ENCODE results near the gene P2RX4. TPM values are rescaled to one million over a fixed set of nuclear protein-coding genes. Genes with fewer than 3 reads are reported as not detected.

Gene P2RX4
- total and polyA plus RNA-seq, 4 donors = 16.5 to 32.1 (median 21.8) TPM

DNA sequence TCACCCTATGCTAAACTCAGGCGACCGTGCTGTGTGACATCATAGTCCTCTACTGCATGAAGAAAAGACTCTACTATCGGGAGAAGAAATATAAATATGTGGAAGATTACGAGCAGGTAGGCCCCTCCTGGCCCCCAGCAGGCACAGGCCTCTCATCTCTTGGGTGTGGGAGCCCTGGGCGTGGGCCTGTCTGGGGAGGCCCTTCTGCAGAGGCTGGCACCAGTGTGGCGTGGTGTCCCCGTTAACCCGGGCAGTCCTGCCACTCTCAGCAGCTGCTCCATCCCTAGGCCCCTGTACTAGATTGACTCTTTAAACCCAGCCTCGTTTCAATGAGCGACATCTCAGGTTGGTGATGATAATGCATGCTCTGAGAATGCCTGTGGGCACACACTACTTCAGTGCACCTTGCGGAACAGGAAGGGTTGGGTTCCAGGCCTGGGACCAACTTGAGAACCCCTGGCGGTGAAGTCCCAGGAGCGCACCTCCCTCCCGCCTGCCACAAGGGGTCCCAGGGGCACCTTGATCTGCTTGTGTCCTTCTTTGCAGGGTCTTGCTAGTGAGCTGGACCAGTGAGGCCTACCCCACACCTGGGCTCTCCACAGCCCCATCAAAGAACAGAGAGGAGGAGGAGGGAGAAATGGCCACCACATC lies 23.2 kb downstream of the P2RX4 start:
- TF ChIP-seq, protein P1, sequence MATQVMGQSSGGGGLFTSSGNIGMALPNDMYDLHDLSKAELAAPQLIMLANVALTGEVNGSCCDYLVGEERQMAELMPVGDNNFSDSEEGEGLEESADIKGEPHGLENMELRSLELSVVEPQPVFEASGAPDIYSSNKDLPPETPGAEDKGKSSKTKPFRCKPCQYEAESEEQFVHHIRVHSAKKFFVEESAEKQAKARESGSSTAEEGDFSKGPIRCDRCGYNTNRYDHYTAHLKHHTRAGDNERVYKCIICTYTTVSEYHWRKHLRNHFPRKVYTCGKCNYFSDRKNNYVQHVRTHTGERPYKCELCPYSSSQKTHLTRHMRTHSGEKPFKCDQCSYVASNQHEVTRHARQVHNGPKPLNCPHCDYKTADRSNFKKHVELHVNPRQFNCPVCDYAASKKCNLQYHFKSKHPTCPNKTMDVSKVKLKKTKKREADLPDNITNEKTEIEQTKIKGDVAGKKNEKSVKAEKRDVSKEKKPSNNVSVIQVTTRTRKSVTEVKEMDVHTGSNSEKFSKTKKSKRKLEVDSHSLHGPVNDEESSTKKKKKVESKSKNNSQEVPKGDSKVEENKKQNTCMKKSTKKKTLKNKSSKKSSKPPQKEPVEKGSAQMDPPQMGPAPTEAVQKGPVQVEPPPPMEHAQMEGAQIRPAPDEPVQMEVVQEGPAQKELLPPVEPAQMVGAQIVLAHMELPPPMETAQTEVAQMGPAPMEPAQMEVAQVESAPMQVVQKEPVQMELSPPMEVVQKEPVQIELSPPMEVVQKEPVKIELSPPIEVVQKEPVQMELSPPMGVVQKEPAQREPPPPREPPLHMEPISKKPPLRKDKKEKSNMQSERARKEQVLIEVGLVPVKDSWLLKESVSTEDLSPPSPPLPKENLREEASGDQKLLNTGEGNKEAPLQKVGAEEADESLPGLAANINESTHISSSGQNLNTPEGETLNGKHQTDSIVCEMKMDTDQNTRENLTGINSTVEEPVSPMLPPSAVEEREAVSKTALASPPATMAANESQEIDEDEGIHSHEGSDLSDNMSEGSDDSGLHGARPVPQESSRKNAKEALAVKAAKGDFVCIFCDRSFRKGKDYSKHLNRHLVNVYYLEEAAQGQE (IDR thresholded peaks at IDR 0.05) = no peak
- TF ChIP-seq, protein P2, sequence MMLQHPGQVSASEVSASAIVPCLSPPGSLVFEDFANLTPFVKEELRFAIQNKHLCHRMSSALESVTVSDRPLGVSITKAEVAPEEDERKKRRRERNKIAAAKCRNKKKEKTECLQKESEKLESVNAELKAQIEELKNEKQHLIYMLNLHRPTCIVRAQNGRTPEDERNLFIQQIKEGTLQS (IDR thresholded peaks at IDR 0.05) = no peak
- TF ChIP-seq, protein P3, sequence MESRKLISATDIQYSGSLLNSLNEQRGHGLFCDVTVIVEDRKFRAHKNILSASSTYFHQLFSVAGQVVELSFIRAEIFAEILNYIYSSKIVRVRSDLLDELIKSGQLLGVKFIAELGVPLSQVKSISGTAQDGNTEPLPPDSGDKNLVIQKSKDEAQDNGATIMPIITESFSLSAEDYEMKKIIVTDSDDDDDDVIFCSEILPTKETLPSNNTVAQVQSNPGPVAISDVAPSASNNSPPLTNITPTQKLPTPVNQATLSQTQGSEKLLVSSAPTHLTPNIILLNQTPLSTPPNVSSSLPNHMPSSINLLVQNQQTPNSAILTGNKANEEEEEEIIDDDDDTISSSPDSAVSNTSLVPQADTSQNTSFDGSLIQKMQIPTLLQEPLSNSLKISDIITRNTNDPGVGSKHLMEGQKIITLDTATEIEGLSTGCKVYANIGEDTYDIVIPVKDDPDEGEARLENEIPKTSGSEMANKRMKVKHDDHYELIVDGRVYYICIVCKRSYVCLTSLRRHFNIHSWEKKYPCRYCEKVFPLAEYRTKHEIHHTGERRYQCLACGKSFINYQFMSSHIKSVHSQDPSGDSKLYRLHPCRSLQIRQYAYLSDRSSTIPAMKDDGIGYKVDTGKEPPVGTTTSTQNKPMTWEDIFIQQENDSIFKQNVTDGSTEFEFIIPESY (IDR thresholded peaks at IDR 0.05) = no peak
- TF ChIP-seq HNF4G (IDR thresholded peaks at IDR 0.05) = no peak
- TF ChIP-seq, protein P4, sequence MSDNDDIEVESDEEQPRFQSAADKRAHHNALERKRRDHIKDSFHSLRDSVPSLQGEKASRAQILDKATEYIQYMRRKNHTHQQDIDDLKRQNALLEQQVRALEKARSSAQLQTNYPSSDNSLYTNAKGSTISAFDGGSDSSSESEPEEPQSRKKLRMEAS (IDR thresholded peaks at IDR 0.05) = no peak
- no peak for TF ChIP-seq EGR1 (IDR thresholded peaks at IDR 0.05; ENCODE audit: low read depth in 2 of 2)
- TF ChIP-seq FOXA2 (IDR thresholded peaks at IDR 0.05) = no peak
- TF ChIP-seq GABPA (IDR thresholded peaks at IDR 0.05 in 1 of 2, conservative IDR thresholded peaks at IDR 0.05 in 1 of 2) = no peak
- TF ChIP-seq RXRA (IDR thresholded peaks at IDR 0.05) = no peak
- no peak for TF ChIP-seq FOXA1 (IDR thresholded peaks at IDR 0.05)
- TF ChIP-seq, protein P5, sequence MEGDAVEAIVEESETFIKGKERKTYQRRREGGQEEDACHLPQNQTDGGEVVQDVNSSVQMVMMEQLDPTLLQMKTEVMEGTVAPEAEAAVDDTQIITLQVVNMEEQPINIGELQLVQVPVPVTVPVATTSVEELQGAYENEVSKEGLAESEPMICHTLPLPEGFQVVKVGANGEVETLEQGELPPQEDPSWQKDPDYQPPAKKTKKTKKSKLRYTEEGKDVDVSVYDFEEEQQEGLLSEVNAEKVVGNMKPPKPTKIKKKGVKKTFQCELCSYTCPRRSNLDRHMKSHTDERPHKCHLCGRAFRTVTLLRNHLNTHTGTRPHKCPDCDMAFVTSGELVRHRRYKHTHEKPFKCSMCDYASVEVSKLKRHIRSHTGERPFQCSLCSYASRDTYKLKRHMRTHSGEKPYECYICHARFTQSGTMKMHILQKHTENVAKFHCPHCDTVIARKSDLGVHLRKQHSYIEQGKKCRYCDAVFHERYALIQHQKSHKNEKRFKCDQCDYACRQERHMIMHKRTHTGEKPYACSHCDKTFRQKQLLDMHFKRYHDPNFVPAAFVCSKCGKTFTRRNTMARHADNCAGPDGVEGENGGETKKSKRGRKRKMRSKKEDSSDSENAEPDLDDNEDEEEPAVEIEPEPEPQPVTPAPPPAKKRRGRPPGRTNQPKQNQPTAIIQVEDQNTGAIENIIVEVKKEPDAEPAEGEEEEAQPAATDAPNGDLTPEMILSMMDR (IDR thresholded peaks at IDR 0.05; ENCODE audit: low read depth, low read length, missing input control) = no peak
- no peak for TF ChIP-seq RAD21 (IDR thresholded peaks at IDR 0.05)
- no peak for TF ChIP-seq SP1 (IDR thresholded peaks at IDR 0.05)
- TF ChIP-seq JUND (IDR thresholded peaks at IDR 0.05) = no peak
- TF ChIP-seq TAF1 (conservative IDR thresholded peaks at IDR 0.05) = no peak
- TF ChIP-seq NR2F2 (IDR thresholded peaks at IDR 0.05) = no peak
- DNase-seq (ENCODE audit: low spot score) = no peak
- H3K9ac ChIP-seq (ENCODE audit: low read depth in 1 of 2, low read length in 2 of 2) = no peak overlapping the region
- H3K36me3 ChIP-seq (ENCODE audit: control insufficient read depth in 4 of 4, insufficient read depth in 3 of 4, low read depth in 1 of 4, low read length in 3 of 4) = peaks cover 0 to 15% (median 10%) of the 10 kb centered on the region in 4 donors
- H3K27ac ChIP-seq (ENCODE audit: low read depth in 1 of 2, low read length in 2 of 2) = no peak overlapping the region
- 95% methylated on average over 14 of the region's 14 CpGs for WGBS
- H3K27me3 ChIP-seq (ENCODE audit: control insufficient read depth in 4 of 4, insufficient read depth in 4 of 4, low read length in 3 of 4) = no peaks in the 10 kb centered on the region
- H3K9me3 ChIP-seq (ENCODE audit: control insufficient read depth in 4 of 4, low read length in 3 of 4) = no peaks in the 10 kb centered on the region
- H3K4me1 ChIP-seq (ENCODE audit: control insufficient read depth in 4 of 4, insufficient read depth in 4 of 4, low read length in 3 of 4) = peaks cover 5 to 24% (median 9%) of the 10 kb centered on the region in 4 donors
- no peak overlapping the region for H3K4me3 ChIP-seq (ENCODE audit: low read depth in 1 of 3, low read length in 3 of 3)

Data from liver (tissue), 9 donors.